ENCODE data around the gene HRH3.

GRCh38 chr20:62219992-62220665 is at the start of gene HRH3:
- TF ChIP-seq TAF1 (IDR thresholded peaks at IDR 0.05; ENCODE audit: borderline replicate concordance, low read depth, low read length): no peak
- TF ChIP-seq POLR2A (IDR thresholded peaks at IDR 0.05; ENCODE audit: low read depth, low read length): no peak
- TF ChIP-seq POLR2AphosphoS5 (IDR thresholded peaks at IDR 0.05; ENCODE audit: low read depth, low read length): no peak

Measured in GM12892 (cell line).